Measurements from ENCODE around the gene LRIG2.

DNA sequence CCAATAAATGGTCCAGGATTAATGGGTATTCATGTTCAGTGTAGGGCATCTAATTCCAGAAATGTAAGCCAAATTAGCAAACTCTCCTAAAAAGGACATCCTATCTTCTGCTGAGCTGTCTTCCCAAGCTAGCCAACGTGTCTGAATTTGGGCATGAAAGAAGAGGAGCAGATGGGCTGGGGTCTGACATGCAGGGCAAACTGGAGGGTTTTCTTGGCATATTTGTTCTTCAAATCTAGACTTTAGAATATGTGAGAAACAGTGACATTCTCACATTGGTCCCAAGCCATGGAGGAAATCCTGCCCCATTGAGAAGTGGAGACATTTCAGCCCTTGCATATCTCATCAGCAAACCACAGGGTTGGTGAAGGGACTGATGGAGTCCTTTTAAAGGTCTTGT is 67.2 kb downstream of the LRIG2 start:
- TF ChIP-seq, protein P1, sequence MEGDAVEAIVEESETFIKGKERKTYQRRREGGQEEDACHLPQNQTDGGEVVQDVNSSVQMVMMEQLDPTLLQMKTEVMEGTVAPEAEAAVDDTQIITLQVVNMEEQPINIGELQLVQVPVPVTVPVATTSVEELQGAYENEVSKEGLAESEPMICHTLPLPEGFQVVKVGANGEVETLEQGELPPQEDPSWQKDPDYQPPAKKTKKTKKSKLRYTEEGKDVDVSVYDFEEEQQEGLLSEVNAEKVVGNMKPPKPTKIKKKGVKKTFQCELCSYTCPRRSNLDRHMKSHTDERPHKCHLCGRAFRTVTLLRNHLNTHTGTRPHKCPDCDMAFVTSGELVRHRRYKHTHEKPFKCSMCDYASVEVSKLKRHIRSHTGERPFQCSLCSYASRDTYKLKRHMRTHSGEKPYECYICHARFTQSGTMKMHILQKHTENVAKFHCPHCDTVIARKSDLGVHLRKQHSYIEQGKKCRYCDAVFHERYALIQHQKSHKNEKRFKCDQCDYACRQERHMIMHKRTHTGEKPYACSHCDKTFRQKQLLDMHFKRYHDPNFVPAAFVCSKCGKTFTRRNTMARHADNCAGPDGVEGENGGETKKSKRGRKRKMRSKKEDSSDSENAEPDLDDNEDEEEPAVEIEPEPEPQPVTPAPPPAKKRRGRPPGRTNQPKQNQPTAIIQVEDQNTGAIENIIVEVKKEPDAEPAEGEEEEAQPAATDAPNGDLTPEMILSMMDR (IDR thresholded peaks at IDR 0.05; ENCODE audit: insufficient read depth, low read length, poor library complexity, severe bottlenecking): no peak
- TF ChIP-seq EZH2phosphoT487 (conservative IDR thresholded peaks at IDR 0.05; ENCODE audit: low read length): no peak
